ENCODE data around the gene TMEM132E.

DNA sequence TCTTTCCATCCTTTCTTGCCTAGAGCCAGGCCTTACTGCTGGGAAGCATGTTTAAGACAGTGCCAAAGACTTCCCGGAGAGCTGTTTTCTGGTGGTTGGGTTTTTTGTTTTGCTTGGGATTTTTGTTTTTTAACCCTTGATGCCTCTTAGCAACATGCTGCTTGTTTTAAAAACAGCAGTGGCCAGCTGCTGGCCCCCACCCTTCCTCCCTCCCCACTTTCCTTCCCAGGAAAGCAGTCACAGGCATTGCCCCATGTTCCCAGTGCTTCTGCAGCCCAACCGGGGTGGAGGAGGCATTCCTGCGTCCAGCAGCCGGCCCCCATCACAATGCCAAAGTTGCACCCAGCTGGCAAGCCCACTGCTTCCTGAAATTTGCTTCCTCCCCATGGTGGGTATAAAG, 12.6 kb downstream of the TMEM132E start:
- TF ChIP-seq, protein P1, sequence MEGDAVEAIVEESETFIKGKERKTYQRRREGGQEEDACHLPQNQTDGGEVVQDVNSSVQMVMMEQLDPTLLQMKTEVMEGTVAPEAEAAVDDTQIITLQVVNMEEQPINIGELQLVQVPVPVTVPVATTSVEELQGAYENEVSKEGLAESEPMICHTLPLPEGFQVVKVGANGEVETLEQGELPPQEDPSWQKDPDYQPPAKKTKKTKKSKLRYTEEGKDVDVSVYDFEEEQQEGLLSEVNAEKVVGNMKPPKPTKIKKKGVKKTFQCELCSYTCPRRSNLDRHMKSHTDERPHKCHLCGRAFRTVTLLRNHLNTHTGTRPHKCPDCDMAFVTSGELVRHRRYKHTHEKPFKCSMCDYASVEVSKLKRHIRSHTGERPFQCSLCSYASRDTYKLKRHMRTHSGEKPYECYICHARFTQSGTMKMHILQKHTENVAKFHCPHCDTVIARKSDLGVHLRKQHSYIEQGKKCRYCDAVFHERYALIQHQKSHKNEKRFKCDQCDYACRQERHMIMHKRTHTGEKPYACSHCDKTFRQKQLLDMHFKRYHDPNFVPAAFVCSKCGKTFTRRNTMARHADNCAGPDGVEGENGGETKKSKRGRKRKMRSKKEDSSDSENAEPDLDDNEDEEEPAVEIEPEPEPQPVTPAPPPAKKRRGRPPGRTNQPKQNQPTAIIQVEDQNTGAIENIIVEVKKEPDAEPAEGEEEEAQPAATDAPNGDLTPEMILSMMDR (IDR thresholded peaks at IDR 0.05; ENCODE audit: borderline replicate concordance, extremely low read depth, low read length, poor library complexity, severe bottlenecking), result no peak
- TF ChIP-seq EZH2 (IDR thresholded peaks at IDR 0.05; ENCODE audit: borderline replicate concordance, low read depth, low read length, severe bottlenecking), result no peak
